Panc1 (cell line): ENCODE measurements around the gene RSPO3. TPM values are rescaled to one million over a fixed set of nuclear protein-coding genes. Genes with fewer than 3 reads are reported as not detected.

Experiments used
- ATAC-seq: fragments of 200-7000 bp; cut with Tn5 transposase; 2 replicates; pipeline ENCODE4 v1.9.1; 2020; ENCODE audit warnings: mild to moderate bottlenecking, moderate library complexity
- BruUV-seq: library from RNA; stranded (reverse); fragments of 400-500 nt; replicated peaks from 2 replicates; lab custom pipeline; 2021; lab: Mats Ljungman, UMichigan
- CTCF ChIA-PET: fragments of 300-600 bp; sonication (Branson Sonifier 250); formaldehyde crosslinking; loops from one replicate; lab custom pipeline; 2022; ENCODE audit warnings: antibody characterized with exemption; lab: Charles Lee
- POLR2A ChIA-PET: fragments of 300-600 bp; sonication (Branson Sonifier 250); formaldehyde crosslinking; loops from one replicate; lab custom pipeline; 2022; ENCODE audit warnings: antibody characterized with exemption; lab: Charles Lee
- DNase-seq: peaks from one replicate; pipeline ENCODE4 v3.0.0-alpha.2; 2010; ENCODE audit warnings: low read depth, low spot score
- H3K27ac ChIP-seq: 2 replicates; pipeline ENCODE4 v1.5.1; 2011; ENCODE audit warnings: mild to moderate bottlenecking, low read length, inconsistent platforms
- H3K27me3 ChIP-seq: fragments of 200-500 bp; sonication (Bioruptor generic); 2 replicates; pipeline ENCODE4 v1.6.0; 2014; ENCODE audit warnings: low read length, inconsistent platforms; ENCODE audit not compliant: control insufficient read depth, insufficient read depth
- H3K36me3 ChIP-seq: fragments of 200-500 bp; sonication (Bioruptor generic); 2 replicates; pipeline ENCODE4 v1.5.1; 2014; ENCODE audit warnings: inconsistent platforms, mild to moderate bottlenecking, low read length, moderate library complexity; ENCODE audit not compliant: control insufficient read depth, insufficient read depth
- H3K4me1 ChIP-seq: 2 replicates; pipeline ENCODE4 v1.5.1; 2011; ENCODE audit warnings: inconsistent platforms, mild to moderate bottlenecking, low read length, moderate library complexity; ENCODE audit not compliant: control insufficient read depth, insufficient read depth
- H3K4me3 ChIP-seq, 2 experiments: 2 replicates each; pipeline ENCODE4 v1.5.1; 2011 to 2012; ENCODE audit warnings: low read depth in 2 of 2, low read length in 2 of 2, mild to moderate bottlenecking in 2 of 2, inconsistent platforms in 1 of 2, moderate library complexity in 1 of 2
- H3K9me3 ChIP-seq: fragments of 200-500 bp; sonication (Bioruptor generic); 2 replicates; pipeline ENCODE4 v1.5.1; 2014; ENCODE audit warnings: low read depth, mild to moderate bottlenecking, inconsistent platforms, low read length, moderate library complexity; ENCODE audit not compliant: control insufficient read depth, insufficient read depth
- POLR2AphosphoS5 ChIP-seq: IDR thresholded peaks from 2 replicates; pipeline ENCODE4 v1.6.1; 2012; ENCODE audit warnings: mild to moderate bottlenecking, low read depth, low read length, moderate library complexity
- SIN3A ChIP-seq: IDR thresholded peaks from 2 replicates; pipeline ENCODE4 v1.6.1; 2012; ENCODE audit warnings: low read depth, mild to moderate bottlenecking, low read length, moderate library complexity, borderline replicate concordance; ENCODE audit not compliant: insufficient read depth
- TCF7L2 ChIP-seq: IDR thresholded peaks from 2 replicates; pipeline ENCODE4 v1.6.1; 2011; ENCODE audit warnings: mild to moderate bottlenecking, low read depth, low read length, inconsistent platforms
- in situ Hi-C: cut with HindIII; loops from 2 replicates; pipeline ENCODE4 v1.10.0; 2016; ENCODE audit warnings: low sequenced_read_pairs, low pct_unique_long_range_greater_than_20kb
- intact Hi-C: fragments of 100-400 bp; cut with micrococcal nuclease; formaldehyde crosslinking; loops from one replicate; pipeline ENCODE4 v1.10.0; 2022; ENCODE audit not compliant: unreplicated experiment
- total RNA-seq: library from RNA; stranded (reverse); gene quantifications from one replicate; pipeline ENCODE4 v1.2.1, GENCODE V29; 2021; ENCODE audit not compliant: unreplicated experiment
- TF ChIP-seq, protein P1 (sequence below): fragments of 450-650 bp; IDR thresholded peaks from 2 replicates; pipeline ENCODE4 v1.5.1; 2017; ENCODE audit warnings: mild to moderate bottlenecking
- TF ChIP-seq, protein P2 (sequence below), 2 experiments: IDR thresholded peaks; 2 replicates each; pipeline ENCODE4 v1.6.1; 2011 to 2012; ENCODE audit warnings: low read depth in 2 of 2, control low read depth in 1 of 2, low read length in 1 of 2, mild to moderate bottlenecking in 1 of 2, moderate library complexity in 1 of 2; ENCODE audit not compliant: insufficient read depth in 1 of 2

RSPO3 gene
- total RNA-seq, 1 experiment from 2014 or later = not detected

DNA sequence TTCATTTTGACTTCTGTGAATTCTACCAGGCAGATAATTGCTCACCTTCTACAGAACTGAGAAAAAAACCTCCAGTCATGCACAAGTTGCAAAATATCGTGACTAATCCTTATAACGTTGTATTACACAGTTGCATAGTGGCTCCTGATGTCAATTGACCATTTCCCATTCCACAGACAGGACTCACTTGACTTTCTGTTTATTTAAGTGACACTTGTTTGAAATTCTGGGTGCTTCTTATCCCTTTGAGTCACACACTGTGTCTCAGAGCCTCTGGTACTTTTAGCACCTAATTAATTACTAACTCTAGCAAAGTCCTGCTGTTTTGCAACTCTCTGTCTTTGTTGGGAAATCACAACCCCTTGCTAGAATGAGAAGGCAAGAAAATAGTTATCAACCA lies 16.2 kb upstream of the RSPO3 start:
- no TSS peak for BruUV-seq
- ChIA-PET POLR2A (no interaction called here), CTCF (no interaction called here)
- in situ Hi-C loops = no loop called here
- no peak overlapping the region for H3K4me3 ChIP-seq
- no peaks in the 10 kb centered on the region for H3K9me3 ChIP-seq
- no peaks in the 10 kb centered on the region for H3K36me3 ChIP-seq
- ATAC-seq (no peak), DNase-seq (no peak)
- no peaks in the 10 kb centered on the region for H3K4me1 ChIP-seq
- TF ChIP-seq POLR2AphosphoS5 (no peak), TCF7L2 (no peak), SIN3A (no peak)
- TF ChIP-seq, protein P1, sequence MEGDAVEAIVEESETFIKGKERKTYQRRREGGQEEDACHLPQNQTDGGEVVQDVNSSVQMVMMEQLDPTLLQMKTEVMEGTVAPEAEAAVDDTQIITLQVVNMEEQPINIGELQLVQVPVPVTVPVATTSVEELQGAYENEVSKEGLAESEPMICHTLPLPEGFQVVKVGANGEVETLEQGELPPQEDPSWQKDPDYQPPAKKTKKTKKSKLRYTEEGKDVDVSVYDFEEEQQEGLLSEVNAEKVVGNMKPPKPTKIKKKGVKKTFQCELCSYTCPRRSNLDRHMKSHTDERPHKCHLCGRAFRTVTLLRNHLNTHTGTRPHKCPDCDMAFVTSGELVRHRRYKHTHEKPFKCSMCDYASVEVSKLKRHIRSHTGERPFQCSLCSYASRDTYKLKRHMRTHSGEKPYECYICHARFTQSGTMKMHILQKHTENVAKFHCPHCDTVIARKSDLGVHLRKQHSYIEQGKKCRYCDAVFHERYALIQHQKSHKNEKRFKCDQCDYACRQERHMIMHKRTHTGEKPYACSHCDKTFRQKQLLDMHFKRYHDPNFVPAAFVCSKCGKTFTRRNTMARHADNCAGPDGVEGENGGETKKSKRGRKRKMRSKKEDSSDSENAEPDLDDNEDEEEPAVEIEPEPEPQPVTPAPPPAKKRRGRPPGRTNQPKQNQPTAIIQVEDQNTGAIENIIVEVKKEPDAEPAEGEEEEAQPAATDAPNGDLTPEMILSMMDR = no peak
- TF ChIP-seq, protein P2, sequence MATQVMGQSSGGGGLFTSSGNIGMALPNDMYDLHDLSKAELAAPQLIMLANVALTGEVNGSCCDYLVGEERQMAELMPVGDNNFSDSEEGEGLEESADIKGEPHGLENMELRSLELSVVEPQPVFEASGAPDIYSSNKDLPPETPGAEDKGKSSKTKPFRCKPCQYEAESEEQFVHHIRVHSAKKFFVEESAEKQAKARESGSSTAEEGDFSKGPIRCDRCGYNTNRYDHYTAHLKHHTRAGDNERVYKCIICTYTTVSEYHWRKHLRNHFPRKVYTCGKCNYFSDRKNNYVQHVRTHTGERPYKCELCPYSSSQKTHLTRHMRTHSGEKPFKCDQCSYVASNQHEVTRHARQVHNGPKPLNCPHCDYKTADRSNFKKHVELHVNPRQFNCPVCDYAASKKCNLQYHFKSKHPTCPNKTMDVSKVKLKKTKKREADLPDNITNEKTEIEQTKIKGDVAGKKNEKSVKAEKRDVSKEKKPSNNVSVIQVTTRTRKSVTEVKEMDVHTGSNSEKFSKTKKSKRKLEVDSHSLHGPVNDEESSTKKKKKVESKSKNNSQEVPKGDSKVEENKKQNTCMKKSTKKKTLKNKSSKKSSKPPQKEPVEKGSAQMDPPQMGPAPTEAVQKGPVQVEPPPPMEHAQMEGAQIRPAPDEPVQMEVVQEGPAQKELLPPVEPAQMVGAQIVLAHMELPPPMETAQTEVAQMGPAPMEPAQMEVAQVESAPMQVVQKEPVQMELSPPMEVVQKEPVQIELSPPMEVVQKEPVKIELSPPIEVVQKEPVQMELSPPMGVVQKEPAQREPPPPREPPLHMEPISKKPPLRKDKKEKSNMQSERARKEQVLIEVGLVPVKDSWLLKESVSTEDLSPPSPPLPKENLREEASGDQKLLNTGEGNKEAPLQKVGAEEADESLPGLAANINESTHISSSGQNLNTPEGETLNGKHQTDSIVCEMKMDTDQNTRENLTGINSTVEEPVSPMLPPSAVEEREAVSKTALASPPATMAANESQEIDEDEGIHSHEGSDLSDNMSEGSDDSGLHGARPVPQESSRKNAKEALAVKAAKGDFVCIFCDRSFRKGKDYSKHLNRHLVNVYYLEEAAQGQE (IDR thresholded peaks at IDR 0.05; ENCODE audit: insufficient read depth in 1 of 2, low read depth in 2 of 2, low read length in 1 of 2) = no peak
- no peak overlapping the region for H3K27ac ChIP-seq
- H3K27me3 ChIP-seq = peaks cover 8% of the 10 kb centered on the region
- intact Hi-C loops = no loop called here

DNA sequence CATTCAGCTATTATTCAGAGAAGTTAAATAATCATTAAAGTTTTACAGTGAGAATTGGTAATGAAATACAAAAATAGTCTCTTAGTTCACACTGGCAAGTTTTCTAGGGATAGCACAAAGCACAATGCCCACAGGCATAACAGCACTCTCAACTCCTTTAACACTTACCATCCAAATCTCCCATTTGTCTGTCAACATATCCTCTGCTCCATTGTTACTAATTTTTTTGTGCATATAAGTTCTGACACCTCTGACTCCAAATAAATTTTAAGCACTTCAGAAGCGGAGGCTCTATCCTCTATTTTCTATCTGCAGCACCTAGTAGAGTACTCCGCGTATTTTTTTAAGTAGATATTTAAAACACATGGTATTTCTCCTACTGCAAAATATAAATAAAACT lies 15.6 kb upstream of the RSPO3 start:
- intact Hi-C loops = no loop called here

More for the DNA sequence above, 15.6 kb upstream of the RSPO3 start:
- Histone ChIP-seq H3K4me3 (no peak overlapping the region), H3K27me3 (peaks cover 9% of the 10 kb centered on the region), H3K9me3 (no peaks in the 10 kb centered on the region), H3K27ac (no peak overlapping the region), H3K36me3 (no peaks in the 10 kb centered on the region), H3K4me1 (no peaks in the 10 kb centered on the region)
- POLR2A ChIA-PET = no interaction called here
- DNase-seq (no peak), ATAC-seq (no peak)
- BruUV-seq = no TSS peak
- TF ChIP-seq POLR2AphosphoS5 (no peak), SIN3A (no peak), TCF7L2 (no peak)
- TF ChIP-seq, protein P2 (IDR thresholded peaks at IDR 0.05; ENCODE audit: insufficient read depth in 1 of 2, low read depth in 2 of 2, low read length in 1 of 2) = no peak
- TF ChIP-seq, protein P1 = no peak
- in situ Hi-C loops = no loop called here
- CTCF ChIA-PET = no interaction called here
